PC-3 (cell line): ENCODE data around the gene CIZ1. TPM values are rescaled to one million over a fixed set of nuclear protein-coding genes. Genes with fewer than 3 reads are reported as not detected.

Experiments
- ATAC-seq: fragments of 200-7000 bp; cut with Tn5 transposase; 2 replicates; pipeline ENCODE4 v1.9.1; 2020; ENCODE audit warnings: mild to moderate bottlenecking, moderate library complexity
- BruUV-seq: library from RNA; stranded (reverse); fragments of 400-500 nt; replicated peaks from 2 replicates; lab custom pipeline; 2021; lab: Mats Ljungman, UMichigan
- CTCF ChIA-PET: fragments of 300-600 bp; sonication (Branson Sonifier 250); formaldehyde crosslinking; loops from one replicate; lab custom pipeline; 2022; ENCODE audit warnings: antibody characterized with exemption; lab: Charles Lee
- POLR2A ChIA-PET: fragments of 300-600 bp; sonication (Branson Sonifier 250); formaldehyde crosslinking; loops from one replicate; lab custom pipeline; 2022; ENCODE audit warnings: antibody characterized with exemption; ENCODE audit not compliant: unreplicated experiment; lab: Charles Lee
- DNase-seq: peaks from one replicate; pipeline ENCODE4 v3.0.0-alpha.2; 2015
- H2AFZ ChIP-seq: fragments of 300-600 bp; sonication (generic); 2 replicates; pipeline ENCODE4 v1.6.0; 2016; ENCODE audit warnings: antibody characterized with exemption, low read length
- H3F3A ChIP-seq: fragments of 300-600 bp; sonication (generic); one replicate; pipeline ENCODE4 v1.6.0; 2017; ENCODE audit warnings: antibody characterized with exemption, low read length, control low read depth, mild to moderate bottlenecking; ENCODE audit not compliant: unreplicated experiment
- H3K27ac ChIP-seq: fragments of 300-600 bp; sonication (generic); 2 replicates; pipeline ENCODE4 v1.5.1; 2016; ENCODE audit warnings: mild to moderate bottlenecking, low read length
- H3K27me3 ChIP-seq: fragments of 300-600 bp; sonication (generic); 2 replicates; pipeline ENCODE4 v1.6.1; 2016; ENCODE audit warnings: low read length, mixed read lengths
- H3K36me3 ChIP-seq: fragments of 300-600 bp; sonication (generic); 2 replicates; pipeline ENCODE4 v1.6.1; 2016; ENCODE audit warnings: low read depth, mixed run types, low read length, mixed read lengths
- H3K4me1 ChIP-seq: fragments of 300-600 bp; sonication (generic); 2 replicates; pipeline ENCODE4 v1.5.1; 2016; ENCODE audit warnings: low read length; ENCODE audit not compliant: insufficient read depth
- H3K4me2 ChIP-seq: fragments of 300-600 bp; sonication (generic); 2 replicates; pipeline ENCODE4 v1.6.0; 2016; ENCODE audit warnings: low read length
- H3K4me3 ChIP-seq: fragments of 300-600 bp; sonication (generic); 2 replicates; pipeline ENCODE4 v1.5.1; 2016; ENCODE audit warnings: mild to moderate bottlenecking, low read length, mixed read lengths
- H3K79me2 ChIP-seq: fragments of 300-600 bp; sonication (generic); 2 replicates; pipeline ENCODE4 v1.6.1; 2017; ENCODE audit warnings: low read length, mixed read lengths
- H3K9ac ChIP-seq: fragments of 300-600 bp; sonication (generic); 2 replicates; pipeline ENCODE4 v1.6.0; 2016; ENCODE audit warnings: mild to moderate bottlenecking, low read length
- H3K9me2 ChIP-seq: fragments of 300-600 bp; sonication (generic); replicated peaks from 2 replicates; pipeline ENCODE4 v1.6.1; 2016; ENCODE audit warnings: mixed run types, low read length, mixed read lengths
- H3K9me3 ChIP-seq: fragments of 300-600 bp; sonication (generic); 2 replicates; pipeline ENCODE4 v1.6.1; 2016; ENCODE audit warnings: low read length, mixed read lengths
- H4K20me1 ChIP-seq: fragments of 300-600 bp; sonication (generic); 2 replicates; pipeline ENCODE4 v1.6.1; 2016; ENCODE audit warnings: low read length, mixed read lengths
- EZH2 ChIP-seq: fragments of 300-600 bp; sonication (generic); IDR thresholded peaks from one replicate; pipeline ENCODE4 v1.6.1; 2017; ENCODE audit warnings: antibody characterized with exemption, mild to moderate bottlenecking, low read length; ENCODE audit not compliant: unreplicated experiment
- EZH2phosphoT487 ChIP-seq: fragments of 300-600 bp; sonication (generic); IDR thresholded peaks from 2 replicates; pipeline ENCODE4 v1.6.1; 2018; ENCODE audit warnings: mild to moderate bottlenecking, antibody characterized with exemption, low read length, borderline replicate concordance
- intact Hi-C: fragments of 100-400 bp; cut with micrococcal nuclease; formaldehyde crosslinking; loops from 2 replicates; pipeline ENCODE4 v1.9.0; 2023
- total RNA-seq: library from RNA; depleted of rRNA; stranded (reverse); fragments of >200 nt; gene quantifications from 2 replicates; pipeline ENCODE4 v1.2.3, GENCODE V29; 2014
- TF ChIP-seq, protein P1 (sequence below): fragments of 300-600 bp; sonication (generic); conservative IDR thresholded peaks from 2 replicates; pipeline ENCODE4 v1.5.1; 2017; ENCODE audit warnings: antibody characterized with exemption, low read depth, mild to moderate bottlenecking, low read length

The CIZ1 gene
- total RNA-seq, 1 experiment from 2014 or later, result 46.1 TPM

GRCh38 chr9:128148509-128149000 is 42.8 kb downstream of the CIZ1 start:
- H3K4me3 ChIP-seq, result no peak overlapping the region
- TSS peak; percentile 75 for BruUV-seq
- POLR2A ChIA-PET, result no interaction called here
- peak overlapping the region; percentile 52 for H3K4me2 ChIP-seq
- peak overlapping the region; percentile 98 for H3K27ac ChIP-seq
- no peak overlapping the region for H2AFZ ChIP-seq
- no peaks in the 10 kb centered on the region for H3K9me2 ChIP-seq
- H3K9me3 ChIP-seq, result no peaks in the 10 kb centered on the region
- no peaks in the 10 kb centered on the region for H3K79me2 ChIP-seq
- ATAC-seq, result no peak
- CTCF ChIA-PET, result no interaction called here
- no peaks in the 10 kb centered on the region for H4K20me1 ChIP-seq
- peak overlapping the region; percentile 87 for H3K9ac ChIP-seq
- H3F3A ChIP-seq, result no peaks in the 10 kb centered on the region
- H3K27me3 ChIP-seq, result no peaks in the 10 kb centered on the region
- peaks cover 56% of the 10 kb centered on the region for H3K4me1 ChIP-seq
- H3K36me3 ChIP-seq, result no peaks in the 10 kb centered on the region
- DNase-seq, result no peak
- intact Hi-C loops, result no loop called here
- TF ChIP-seq, protein P1, sequence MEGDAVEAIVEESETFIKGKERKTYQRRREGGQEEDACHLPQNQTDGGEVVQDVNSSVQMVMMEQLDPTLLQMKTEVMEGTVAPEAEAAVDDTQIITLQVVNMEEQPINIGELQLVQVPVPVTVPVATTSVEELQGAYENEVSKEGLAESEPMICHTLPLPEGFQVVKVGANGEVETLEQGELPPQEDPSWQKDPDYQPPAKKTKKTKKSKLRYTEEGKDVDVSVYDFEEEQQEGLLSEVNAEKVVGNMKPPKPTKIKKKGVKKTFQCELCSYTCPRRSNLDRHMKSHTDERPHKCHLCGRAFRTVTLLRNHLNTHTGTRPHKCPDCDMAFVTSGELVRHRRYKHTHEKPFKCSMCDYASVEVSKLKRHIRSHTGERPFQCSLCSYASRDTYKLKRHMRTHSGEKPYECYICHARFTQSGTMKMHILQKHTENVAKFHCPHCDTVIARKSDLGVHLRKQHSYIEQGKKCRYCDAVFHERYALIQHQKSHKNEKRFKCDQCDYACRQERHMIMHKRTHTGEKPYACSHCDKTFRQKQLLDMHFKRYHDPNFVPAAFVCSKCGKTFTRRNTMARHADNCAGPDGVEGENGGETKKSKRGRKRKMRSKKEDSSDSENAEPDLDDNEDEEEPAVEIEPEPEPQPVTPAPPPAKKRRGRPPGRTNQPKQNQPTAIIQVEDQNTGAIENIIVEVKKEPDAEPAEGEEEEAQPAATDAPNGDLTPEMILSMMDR, result no peak
- no peak for TF ChIP-seq EZH2phosphoT487
- TF ChIP-seq EZH2, result no peak

DNA sequence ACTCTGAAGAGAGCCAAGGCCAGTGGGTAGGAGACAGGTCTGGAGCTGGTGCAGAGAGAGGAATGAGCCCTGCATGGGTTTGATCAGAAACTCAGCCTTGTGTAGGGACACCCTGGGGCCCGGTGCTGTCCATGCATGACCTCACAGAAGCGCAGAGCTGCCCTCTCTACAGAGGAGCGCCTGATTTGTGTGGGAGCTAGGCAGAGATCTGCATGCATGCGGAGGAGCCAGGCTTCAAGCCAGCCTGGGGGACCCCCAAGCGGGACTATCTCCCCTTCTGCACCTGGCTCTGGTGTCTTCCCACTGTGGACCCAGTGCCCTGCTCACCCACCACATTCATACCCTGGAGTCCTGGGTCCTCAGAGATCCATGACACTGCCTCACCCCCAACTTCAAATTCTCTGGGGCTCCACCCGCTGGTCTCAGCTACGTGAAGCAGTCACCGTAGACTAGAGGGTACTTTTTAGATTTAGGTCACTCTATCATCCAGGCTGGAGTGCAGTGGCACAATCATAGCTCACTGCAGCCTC is 44.7 kb downstream of the CIZ1 start:
- Histone ChIP-seq H3K4me3 (no peak overlapping the region), H3K4me1 (peaks cover 68% of the 10 kb centered on the region), H3K9me3 (no peaks in the 10 kb centered on the region), H3K9me2 (no peaks in the 10 kb centered on the region), H4K20me1 (no peaks in the 10 kb centered on the region), H3K27me3 (no peaks in the 10 kb centered on the region), H3K79me2 (no peaks in the 10 kb centered on the region), H3F3A (no peaks in the 10 kb centered on the region), H2AFZ (no peak overlapping the region), H3K9ac (peak overlapping the region; percentile 85), H3K4me2 (peak overlapping the region; percentile 28; the same call in 1 of the 2 replicates), H3K36me3 (no peaks in the 10 kb centered on the region), H3K27ac (peak overlapping the region; percentile 99)
- CTCF ChIA-PET, result no interaction called here
- intact Hi-C loops, result no loop called here
- no TSS peak for BruUV-seq
- POLR2A ChIA-PET, result no interaction called here
- no peak for DNase-seq
- TF ChIP-seq, protein P1, result no peak
- TF ChIP-seq EZH2phosphoT487, result no peak
- TF ChIP-seq EZH2, result no peak
- ATAC-seq, result no peak

DNA sequence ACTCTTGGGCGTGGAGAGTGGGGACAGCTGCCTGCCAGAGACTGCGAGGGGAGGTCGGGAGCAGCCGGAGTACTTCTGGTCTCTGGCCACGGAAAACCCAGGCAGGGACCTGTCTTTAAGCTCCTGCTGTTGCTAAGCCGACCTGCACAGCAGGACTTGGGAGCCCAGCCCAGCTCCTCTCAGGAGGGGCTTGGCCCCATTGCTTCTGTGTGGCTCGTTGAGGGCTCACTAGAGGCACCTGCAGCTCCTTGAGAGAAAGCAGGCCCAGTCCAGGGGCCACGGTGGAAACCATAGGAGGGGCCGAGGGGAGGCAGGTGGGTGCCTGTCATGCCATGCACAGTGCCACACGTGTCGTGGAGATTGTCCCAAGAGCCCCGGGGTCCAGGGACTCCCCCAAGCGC is 45.4 kb downstream of the CIZ1 start:
- Histone ChIP-seq H3K4me3 (no peak overlapping the region), H3K27me3 (no peaks in the 10 kb centered on the region), H3K9me3 (no peaks in the 10 kb centered on the region), H3K4me2 (peak overlapping the region; percentile 28), H3K4me1 (peaks cover 68% of the 10 kb centered on the region), H3K79me2 (no peaks in the 10 kb centered on the region), H3K9ac (peak overlapping the region; percentile 85), H2AFZ (no peak overlapping the region), H3K27ac (peak overlapping the region; percentile 99), H4K20me1 (no peaks in the 10 kb centered on the region), H3K36me3 (no peaks in the 10 kb centered on the region), H3K9me2 (no peaks in the 10 kb centered on the region), H3F3A (no peaks in the 10 kb centered on the region)
- ChIA-PET POLR2A (no interaction called here), CTCF (no interaction called here)
- no TSS peak for BruUV-seq
- intact Hi-C loops, result no loop called here
- no peak for DNase-seq
- no peak for TF ChIP-seq EZH2phosphoT487
- TF ChIP-seq, protein P1, result no peak
- no peak for TF ChIP-seq EZH2
- ATAC-seq, result no peak
